HCT116 (cell line): ENCODE data around the gene REN. TPM values are rescaled to one million over a fixed set of nuclear protein-coding genes. Genes with fewer than 3 reads are reported as not detected.

ENCODE experiments used
- ATAC-seq: fragments of 200-7000 bp; cut with Tn5 transposase; 2 replicates; pipeline ENCODE4 v1.9.1; 2020; ENCODE audit warnings: mild to moderate bottlenecking, moderate library complexity
- BruUV-seq: library from RNA; stranded (reverse); fragments of 400-500 nt; replicated peaks from 2 replicates; lab custom pipeline; 2021; lab: Mats Ljungman, UMichigan
- CTCF ChIA-PET: fragments of 300-600 bp; sonication (Branson Sonifier 250); formaldehyde crosslinking; loops from one replicate; lab custom pipeline; 2021; ENCODE audit warnings: antibody characterized with exemption; lab: Charles Lee
- POLR2A ChIA-PET: fragments of 300-600, 350-600 bp; sonication (Branson Sonifier 250); formaldehyde crosslinking; loops from one replicate; lab custom pipeline; 2021; ENCODE audit warnings: antibody characterized with exemption; lab: Charles Lee
- RAD21 ChIA-PET, 2 experiments: fragments of 300-600 bp; sonication (Branson Sonifier 250); formaldehyde crosslinking; loops; one replicate each; lab custom pipeline; 2023; ENCODE audit warnings: low total read pairs in 2 of 2; ENCODE audit not compliant: uncharacterized antibody in 2 of 2, unreplicated experiment in 2 of 2, low non-redundant PET in 1 of 2; lab: Charles Lee
- DNase-seq: peaks from one replicate; pipeline ENCODE4 v3.0.0-alpha.2; 2010; ENCODE audit warnings: low read depth, low spot score
- H2AFZ ChIP-seq: fragments of 200-600 bp; shearing (Covaris generic), sonication (generic); 2 replicates; pipeline ENCODE4 v1.6.1; 2017; ENCODE audit warnings: low read depth, mixed run types, mixed read lengths, antibody characterized with exemption, low read length; ENCODE audit not compliant: poor library complexity, severe bottlenecking
- H3K27ac ChIP-seq: 2 replicates; pipeline ENCODE4 v1.5.1; 2012; ENCODE audit warnings: low read depth, low read length
- H3K27me3 ChIP-seq: fragments of 200-600 bp; sonication (generic); 2 replicates; pipeline ENCODE4 v1.6.1; 2016; ENCODE audit warnings: mixed run types, low read length, mixed read lengths; ENCODE audit not compliant: insufficient read depth
- H3K36me3 ChIP-seq, 2 experiments: fragments of 200-500 bp in 1 of 2; fragments of 200-600 bp in 1 of 2; sonication (Bioruptor generic) in 1 of 2; sonication (generic) in 1 of 2; 2 replicates each; pipeline versions ENCODE4 v1.5.1 to v1.6.1; 2014 to 2016; ENCODE audit warnings: low read length in 2 of 2, inconsistent platforms in 1 of 2, mixed read lengths in 1 of 2, mixed run types in 1 of 2; ENCODE audit not compliant: insufficient read depth in 2 of 2, control insufficient read depth in 1 of 2
- H3K4me1 ChIP-seq, 2 experiments: fragments of 200-600 bp in 1 of 2; sonication (generic) in 1 of 2; 2 replicates each; pipeline versions ENCODE4 v1.5.1 to v1.6.1; 2012 to 2017; ENCODE audit warnings: low read length in 2 of 2, inconsistent platforms in 1 of 2, mild to moderate bottlenecking in 1 of 2, mixed read lengths in 1 of 2, mixed run types in 1 of 2, moderate library complexity in 1 of 2; ENCODE audit not compliant: insufficient read depth in 2 of 2, control insufficient read depth in 1 of 2
- H3K4me2 ChIP-seq: fragments of 200-600 bp; sonication (generic); 2 replicates; pipeline ENCODE4 v1.6.1; 2017; ENCODE audit warnings: mixed run types, low read length, mixed read lengths
- H3K4me3 ChIP-seq, 2 experiments: fragments of 200-600 bp in 1 of 2; sonication (generic) in 1 of 2; replicated peaks in 1 of 2; 2 replicates each; pipeline ENCODE4 v1.5.1; 2011 to 2016; ENCODE audit warnings: low read length in 2 of 2, control low read depth in 1 of 2, low read depth in 1 of 2, mild to moderate bottlenecking in 1 of 2, mixed read lengths in 1 of 2, mixed run types in 1 of 2
- H3K79me2 ChIP-seq: fragments of 200-600 bp; sonication (generic); 2 replicates; pipeline ENCODE4 v1.6.1; 2017; ENCODE audit warnings: mild to moderate bottlenecking, mixed run types, low read length, moderate library complexity, mixed read lengths; ENCODE audit not compliant: insufficient read depth
- H3K9ac ChIP-seq: fragments of 200-600 bp; sonication (generic); 2 replicates; pipeline ENCODE4 v1.6.1; 2016; ENCODE audit warnings: low read length, mixed read lengths
- H3K9me2 ChIP-seq: fragments of 200-600 bp; sonication (generic), shearing (Covaris generic); 2 replicates; pipeline ENCODE4 v1.6.1; 2017; ENCODE audit warnings: mixed run types, mild to moderate bottlenecking, moderate library complexity; ENCODE audit not compliant: insufficient read depth
- H3K9me3 ChIP-seq, 2 experiments: fragments of 200-500 bp in 1 of 2; fragments of 200-600 bp in 1 of 2; sonication (Bioruptor generic) in 1 of 2; sonication (generic) in 1 of 2; 2 replicates each; pipeline ENCODE4 v1.6.1; 2014 to 2017; ENCODE audit warnings: low read length in 2 of 2, mixed read lengths in 2 of 2, inconsistent platforms in 1 of 2, low read depth in 1 of 2, mild to moderate bottlenecking in 1 of 2, mixed run types in 1 of 2, moderate library complexity in 1 of 2; ENCODE audit not compliant: control insufficient read depth in 1 of 2, insufficient read depth in 1 of 2
- H4K20me1 ChIP-seq: fragments of 200-600 bp; sonication (generic), shearing (Covaris generic); 2 replicates; pipeline ENCODE4 v1.6.1; 2017; ENCODE audit warnings: mixed run types, mild to moderate bottlenecking, moderate library complexity; ENCODE audit not compliant: insufficient read depth
- ATF3 ChIP-seq: IDR thresholded peaks from 2 replicates; pipeline ENCODE4 v1.6.1; 2012
- CBX3 ChIP-seq: IDR thresholded peaks from 2 replicates; pipeline ENCODE4 v1.6.1; 2012; ENCODE audit warnings: low read depth
- CEBPB ChIP-seq: IDR thresholded peaks from 2 replicates; pipeline ENCODE4 v1.6.1; 2012; ENCODE audit warnings: low read depth
- CTCF ChIP-seq, 3 experiments: fragments of 200-600 bp in 1 of 3; sonication (generic) in 1 of 3; IDR thresholded peaks in 2 of 3; conservative IDR thresholded peaks in 1 of 3; 2 replicates each; pipeline ENCODE4 v1.5.1; 2012 to 2017; ENCODE audit warnings: low read depth in 2 of 3, low read length in 2 of 3, antibody characterized with exemption in 1 of 3, borderline replicate concordance in 1 of 3, control low read depth in 1 of 3, mild to moderate bottlenecking in 1 of 3, mixed read lengths in 1 of 3, mixed run types in 1 of 3, moderate library complexity in 1 of 3; ENCODE audit not compliant: insufficient read depth in 1 of 3
- EGR1 ChIP-seq: IDR thresholded peaks from 2 replicates; pipeline ENCODE4 v1.6.1; 2012; ENCODE audit warnings: low read depth
- FOSL1 ChIP-seq: IDR thresholded peaks from 2 replicates; pipeline ENCODE4 v1.6.1; 2012; ENCODE audit warnings: low read depth
- SIN3A ChIP-seq: IDR thresholded peaks from 2 replicates; pipeline ENCODE4 v1.6.1; 2012; ENCODE audit warnings: low read depth
- SRF ChIP-seq: IDR thresholded peaks from 2 replicates; pipeline ENCODE4 v1.6.1; 2012; ENCODE audit warnings: low read depth
- TCF7L2 ChIP-seq: IDR thresholded peaks from 2 replicates; pipeline ENCODE4 v1.7.0; 2011; ENCODE audit warnings: borderline replicate concordance, inconsistent platforms; ENCODE audit not compliant: insufficient read depth, insufficient read length; ENCODE audit errors: extremely low read depth
- intact Hi-C: fragments of 100-400 bp; cut with micrococcal nuclease; formaldehyde crosslinking; loops from 2 replicates; pipeline ENCODE4 v1.10.0; 2022
- total RNA-seq: library from RNA; stranded (reverse); gene quantifications from one replicate; pipeline ENCODE4 v1.2.1, GENCODE V29; 2021; ENCODE audit not compliant: unreplicated experiment

The REN gene
- total RNA-seq, 1 experiment from 2014 or later, result 0.47 TPM

GRCh38 chr1:204170494-204171155 is 4.5 kb upstream of the REN start:
- Histone ChIP-seq H3K27ac (no peak overlapping the region), H3K4me3 (no peak overlapping the region), H3K27me3 (no peaks in the 10 kb centered on the region)
- POLR2A ChIA-PET, result no interaction called here
- TF ChIP-seq SRF, result no peak
- no peak for TF ChIP-seq CEBPB
- TF ChIP-seq ATF3, result no peak
- no peak for TF ChIP-seq EGR1
- TF ChIP-seq TCF7L2, result no peak
- no peak for TF ChIP-seq CBX3
- TF ChIP-seq FOSL1, result no peak
- no peak for TF ChIP-seq SIN3A
- TF ChIP-seq CTCF (IDR thresholded peaks at IDR 0.05 in 2 of 3, conservative IDR thresholded peaks at IDR 0.05 in 1 of 3; ENCODE audit: borderline replicate concordance in 1 of 3, insufficient read depth in 1 of 3, low read depth in 2 of 3, low read length in 2 of 3), result no peak
- TF ChIP-seq, all 23 proteins: peak for 0
- DNase-seq, result no peak
- ChIA-PET RAD21 (no interaction called here), CTCF (no interaction called here)
- Histone ChIP-seq H3K9ac (no peak overlapping the region), H2AFZ (no peak overlapping the region), H3K9me2 (no peaks in the 10 kb centered on the region), H3K4me1 (peaks cover 10 to 48% of the 10 kb centered on the region in 2 experiments; a peak in 3 of 4 replicates), H3K4me2 (no peak overlapping the region), H4K20me1 (no peaks in the 10 kb centered on the region), H3K36me3 (no peaks in the 10 kb centered on the region), H3K79me2 (no peaks in the 10 kb centered on the region), H3K9me3 (peaks cover 4 to 13% of the 10 kb centered on the region in 2 experiments; a peak in 1 of 4 replicates)
- intact Hi-C loops, result no loop called here
- BruUV-seq, result no TSS peak
- ATAC-seq, result no peak
